Mesothelial cell of epicardium (in vitro differentiated cells): ENCODE measurements around the gene KCNIP4. TPM values are rescaled to one million over a fixed set of nuclear protein-coding genes. Genes with fewer than 3 reads are reported as not detected.

Experiments used
- DNase-seq, 2 experiments: peaks; one replicate each; pipeline ENCODE4 v3.0.0; 2021; ENCODE audit warnings: low spot score in 2 of 2; ENCODE audit not compliant: unreplicated experiment in 2 of 2
- H3K27ac Mint-ChIP-seq: 2 replicates; pipeline ENCODE4 v1.8.0; 2021; ENCODE audit warnings: mixed read lengths
- H3K27me3 Mint-ChIP-seq: 2 replicates; pipeline ENCODE4 v1.8.0; 2021; ENCODE audit warnings: low read depth, mixed read lengths
- H3K36me3 Mint-ChIP-seq: 2 replicates; pipeline ENCODE4 v1.8.0; 2021; ENCODE audit warnings: mixed read lengths
- H3K4me1 Mint-ChIP-seq: 2 replicates; pipeline ENCODE4 v1.8.0; 2021; ENCODE audit warnings: mixed read lengths
- H3K4me3 Mint-ChIP-seq: 2 replicates; pipeline ENCODE4 v1.8.0; 2021; ENCODE audit warnings: mild to moderate bottlenecking, moderate library complexity, mixed read lengths
- H3K9me3 Mint-ChIP-seq: 2 replicates; pipeline ENCODE4 v1.8.0; 2021; ENCODE audit warnings: mixed read lengths
- total RNA-seq: library from RNA; stranded (reverse); gene quantifications from 3 replicates; pipeline ENCODE4 v1.2.1, GENCODE V29; 2021
- TF ChIP-seq, protein P1 (sequence below): fragments of 200-600 bp; sonication (generic); IDR thresholded peaks from one replicate; pipeline ENCODE4 v1.5.0; 2021; ENCODE audit warnings: antibody characterized with exemption; ENCODE audit not compliant: unreplicated experiment

Gene KCNIP4
- total RNA-seq, 1 donor from 2014 or later = 3.0 TPM

DNA sequence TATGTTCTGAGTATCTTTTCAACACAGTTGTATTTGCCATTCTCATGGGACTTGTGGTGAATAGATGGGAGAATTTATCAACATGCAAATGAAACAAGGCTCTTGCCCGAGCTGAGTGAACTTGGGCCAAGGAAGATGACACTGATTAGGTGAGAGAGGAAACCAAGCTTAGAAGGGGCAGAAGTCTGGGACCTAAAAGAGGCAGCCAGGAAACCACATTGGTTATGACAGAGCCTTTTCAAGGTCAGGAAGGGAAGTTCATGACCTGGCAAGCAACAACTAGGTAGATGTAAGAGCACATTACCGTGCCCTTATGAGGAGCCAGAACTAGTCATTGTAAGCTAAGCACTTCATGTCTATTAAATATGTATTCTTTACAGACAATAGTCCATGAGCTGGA, 658.0 kb downstream of the KCNIP4 start:
- TF ChIP-seq, protein P1, sequence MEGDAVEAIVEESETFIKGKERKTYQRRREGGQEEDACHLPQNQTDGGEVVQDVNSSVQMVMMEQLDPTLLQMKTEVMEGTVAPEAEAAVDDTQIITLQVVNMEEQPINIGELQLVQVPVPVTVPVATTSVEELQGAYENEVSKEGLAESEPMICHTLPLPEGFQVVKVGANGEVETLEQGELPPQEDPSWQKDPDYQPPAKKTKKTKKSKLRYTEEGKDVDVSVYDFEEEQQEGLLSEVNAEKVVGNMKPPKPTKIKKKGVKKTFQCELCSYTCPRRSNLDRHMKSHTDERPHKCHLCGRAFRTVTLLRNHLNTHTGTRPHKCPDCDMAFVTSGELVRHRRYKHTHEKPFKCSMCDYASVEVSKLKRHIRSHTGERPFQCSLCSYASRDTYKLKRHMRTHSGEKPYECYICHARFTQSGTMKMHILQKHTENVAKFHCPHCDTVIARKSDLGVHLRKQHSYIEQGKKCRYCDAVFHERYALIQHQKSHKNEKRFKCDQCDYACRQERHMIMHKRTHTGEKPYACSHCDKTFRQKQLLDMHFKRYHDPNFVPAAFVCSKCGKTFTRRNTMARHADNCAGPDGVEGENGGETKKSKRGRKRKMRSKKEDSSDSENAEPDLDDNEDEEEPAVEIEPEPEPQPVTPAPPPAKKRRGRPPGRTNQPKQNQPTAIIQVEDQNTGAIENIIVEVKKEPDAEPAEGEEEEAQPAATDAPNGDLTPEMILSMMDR = no peak
- peaks cover 4% of the 10 kb centered on the region for H3K27me3 Mint-ChIP-seq
- no peak overlapping the region for H3K4me3 Mint-ChIP-seq
- H3K4me1 Mint-ChIP-seq = no peaks in the 10 kb centered on the region
- DNase-seq = no peak
- H3K9me3 Mint-ChIP-seq = no peaks in the 10 kb centered on the region
- H3K36me3 Mint-ChIP-seq = no peaks in the 10 kb centered on the region
- no peak overlapping the region for H3K27ac Mint-ChIP-seq

DNA sequence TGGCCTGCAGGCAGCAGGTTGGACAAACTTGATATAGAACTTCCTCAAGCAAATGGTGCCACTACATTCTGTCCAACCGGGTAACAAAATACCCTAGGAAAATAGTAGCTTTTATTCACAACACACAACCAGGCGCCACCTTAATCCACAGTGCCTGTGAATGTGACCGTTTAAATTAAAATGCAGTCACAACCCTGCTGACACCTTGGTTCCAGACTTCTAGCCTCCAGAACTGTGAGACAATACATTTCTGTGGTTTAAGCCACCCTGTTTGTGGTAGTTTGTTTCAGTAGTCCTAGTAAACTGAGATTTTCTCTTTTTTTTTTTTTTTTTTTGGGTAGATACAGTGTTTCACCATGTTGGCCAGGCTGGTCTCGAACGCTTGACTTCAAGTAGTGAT, 672.5 kb downstream of the KCNIP4 start:
- Mint-ChIP-seq H3K36me3 (no peaks in the 10 kb centered on the region), H3K4me1 (no peaks in the 10 kb centered on the region), H3K27ac (no peak overlapping the region), H3K27me3 (peaks cover 5% of the 10 kb centered on the region), H3K9me3 (no peaks in the 10 kb centered on the region), H3K4me3 (no peak overlapping the region)
- no peak for DNase-seq
- TF ChIP-seq, protein P1 = no peak

DNA sequence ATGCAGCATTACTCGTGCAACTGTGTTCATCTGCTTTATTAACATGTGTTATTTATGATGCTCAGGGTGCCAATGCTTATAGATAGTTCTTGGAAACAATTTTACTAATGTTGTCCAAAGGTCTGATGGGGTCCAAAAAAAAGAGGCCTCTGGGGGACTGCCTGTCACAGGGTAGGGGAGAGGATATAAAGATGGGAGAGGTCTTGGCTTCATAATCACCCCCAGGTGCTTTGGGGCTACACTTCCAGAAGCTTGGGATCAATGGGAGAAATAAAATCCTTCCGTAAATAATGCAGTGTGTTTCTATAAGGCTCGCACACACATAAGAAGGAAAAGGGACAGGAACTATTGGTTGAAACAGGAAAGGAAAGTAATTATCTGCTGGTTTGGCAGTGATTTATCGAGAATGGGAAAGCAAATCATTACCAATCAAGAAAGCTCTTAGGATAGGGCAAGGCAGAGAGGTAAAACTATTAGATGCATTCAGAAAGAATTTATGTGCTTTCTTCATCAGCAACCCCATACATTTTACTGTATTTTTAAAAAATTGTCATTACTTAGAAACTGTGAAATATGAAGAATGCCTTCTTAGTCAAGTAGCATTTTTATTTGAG, 677.0 kb downstream of the KCNIP4 start:
- DNase-seq = no peak
- no peak overlapping the region for H3K4me3 Mint-ChIP-seq
- no peaks in the 10 kb centered on the region for H3K9me3 Mint-ChIP-seq
- TF ChIP-seq, protein P1 = no peak
- H3K4me1 Mint-ChIP-seq = no peaks in the 10 kb centered on the region
- H3K36me3 Mint-ChIP-seq = no peaks in the 10 kb centered on the region
- no peak overlapping the region for H3K27ac Mint-ChIP-seq
- peaks cover 5% of the 10 kb centered on the region for H3K27me3 Mint-ChIP-seq

DNA sequence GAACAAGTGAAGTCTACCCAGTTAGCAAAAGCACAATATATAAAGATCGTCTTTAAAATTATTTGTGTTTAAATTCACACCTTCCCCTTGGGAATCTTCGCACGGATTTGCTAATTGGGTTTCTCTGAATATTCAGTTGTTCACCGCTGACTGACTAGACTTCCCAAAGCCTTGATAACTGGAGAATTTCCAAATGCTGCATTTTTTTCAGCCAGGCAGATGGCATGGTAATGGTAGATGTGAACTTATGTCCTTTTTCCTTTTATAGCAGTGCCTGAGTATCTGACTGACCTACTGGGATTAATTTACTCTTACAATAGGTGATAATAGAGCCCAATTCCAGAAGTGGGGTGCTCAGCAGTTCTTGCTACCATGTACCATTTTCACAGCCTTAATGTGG, 700.2 kb downstream of the KCNIP4 start:
- H3K9me3 Mint-ChIP-seq = no peaks in the 10 kb centered on the region
- TF ChIP-seq, protein P1 = no peak
- no peak overlapping the region for H3K4me3 Mint-ChIP-seq
- no peaks in the 10 kb centered on the region for H3K36me3 Mint-ChIP-seq
- H3K27ac Mint-ChIP-seq = no peak overlapping the region
- no peaks in the 10 kb centered on the region for H3K4me1 Mint-ChIP-seq
- H3K27me3 Mint-ChIP-seq = peaks cover 2% of the 10 kb centered on the region
- DNase-seq = no peak

DNA sequence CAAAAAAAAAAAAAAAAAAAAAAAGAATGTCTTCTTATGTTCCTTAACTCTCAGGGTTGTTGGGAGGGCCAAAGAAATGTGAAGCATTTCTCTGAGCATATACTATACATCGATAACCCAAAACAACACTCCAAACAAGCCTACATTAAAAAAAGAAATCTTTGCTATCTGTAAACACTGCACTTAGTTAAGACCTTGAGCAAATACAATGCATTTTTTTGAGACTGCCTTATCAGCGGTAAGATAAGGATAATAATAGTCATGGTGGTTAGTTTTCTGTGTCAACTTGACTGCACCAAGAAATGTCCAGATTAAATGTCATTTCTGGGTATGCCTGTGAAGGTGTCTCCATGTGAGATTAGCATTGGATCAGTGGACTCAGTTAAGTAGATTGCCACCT, 706.4 kb downstream of the KCNIP4 start:
- no peak for DNase-seq
- Mint-ChIP-seq H3K4me1 (no peaks in the 10 kb centered on the region), H3K27me3 (no peaks in the 10 kb centered on the region), H3K9me3 (no peaks in the 10 kb centered on the region), H3K27ac (no peak overlapping the region), H3K36me3 (no peaks in the 10 kb centered on the region), H3K4me3 (no peak overlapping the region)
- TF ChIP-seq, protein P1 = no peak
